Measurements from ENCODE around the gene OIP5.
"Not testable (repeated sequence)": the region's sequence is repeated elsewhere in the genome, so short reads cannot be mapped to it uniquely, and the experiment has no call there.

OIP5 gene

GRCh38 chr15:41301587-41301986 is 30.8 kb downstream of the OIP5 start:
- DNase-seq (ENCODE audit: low read depth, low spot score), result no peak

DNA sequence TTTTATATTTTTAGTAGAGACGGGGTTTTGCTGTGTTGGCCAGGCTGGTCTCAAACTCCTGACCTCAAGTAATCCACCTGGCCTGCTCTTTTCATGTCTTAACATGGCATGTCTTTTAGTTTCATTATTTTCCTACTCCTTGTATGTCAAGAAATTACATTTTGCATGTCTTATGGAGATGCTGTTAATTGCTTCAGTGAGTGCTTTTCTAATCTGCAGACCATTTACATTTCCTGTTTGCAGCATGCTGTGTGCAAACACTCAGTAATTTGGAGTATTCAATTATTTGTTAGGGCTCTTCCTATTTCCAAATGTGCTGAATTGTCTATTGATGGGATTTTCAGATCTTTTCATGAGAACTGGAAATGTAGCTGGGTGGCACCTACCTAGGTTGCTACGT is 31.3 kb downstream of the OIP5 start:
- DNase-seq (ENCODE audit: low read depth, low spot score), result not testable (repeated sequence)

DNA sequence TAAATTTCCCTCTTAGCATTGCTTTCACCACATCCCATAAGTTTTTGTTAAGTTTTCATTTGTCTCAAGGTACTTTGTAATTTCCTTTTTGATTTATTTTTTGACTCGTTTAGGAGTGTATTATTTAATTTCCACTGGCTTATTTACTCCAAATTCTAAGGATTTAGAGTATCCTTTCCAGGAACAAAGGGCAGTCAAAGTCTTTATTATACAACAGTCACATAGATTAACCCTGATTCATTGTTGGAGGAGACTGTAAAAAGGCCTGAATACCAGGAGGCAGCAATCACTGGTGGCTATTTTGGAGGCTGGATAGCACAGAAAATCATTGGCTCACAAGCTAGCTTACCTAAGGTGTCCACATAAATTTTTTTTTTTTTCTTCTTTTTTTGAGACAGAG is 39.9 kb downstream of the OIP5 start:
- DNase-seq (ENCODE audit: low read depth, low spot score), result no peak

DNA sequence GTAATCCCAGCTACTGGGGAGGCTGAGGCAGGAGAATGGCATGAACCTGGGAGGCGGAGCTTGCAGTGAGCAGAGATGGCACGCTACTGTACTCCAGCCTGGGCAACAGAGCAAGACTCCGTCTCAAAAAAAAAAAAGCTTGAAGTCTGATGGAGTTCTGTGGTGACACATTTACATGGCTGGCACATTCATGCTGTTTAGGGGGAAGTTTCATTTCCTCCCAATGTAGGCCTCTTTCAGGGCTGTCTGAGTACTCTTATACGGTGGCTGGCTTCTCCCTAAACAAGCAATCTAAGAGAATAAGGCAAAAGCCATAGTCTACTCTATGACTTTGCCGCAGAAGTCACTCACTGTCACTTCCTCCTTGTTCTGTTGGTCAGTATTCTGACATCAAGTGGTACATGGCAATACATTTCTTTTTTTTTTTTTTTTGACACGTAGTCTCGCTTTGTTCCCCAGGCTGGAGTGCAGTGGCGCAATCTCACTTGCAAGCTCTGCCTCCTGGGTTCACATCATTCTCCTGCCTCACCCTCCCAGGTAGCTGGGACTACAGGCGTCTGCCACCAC is 41.2 kb downstream of the OIP5 start:
- no peak for DNase-seq (ENCODE audit: low read depth, low spot score)

DNA sequence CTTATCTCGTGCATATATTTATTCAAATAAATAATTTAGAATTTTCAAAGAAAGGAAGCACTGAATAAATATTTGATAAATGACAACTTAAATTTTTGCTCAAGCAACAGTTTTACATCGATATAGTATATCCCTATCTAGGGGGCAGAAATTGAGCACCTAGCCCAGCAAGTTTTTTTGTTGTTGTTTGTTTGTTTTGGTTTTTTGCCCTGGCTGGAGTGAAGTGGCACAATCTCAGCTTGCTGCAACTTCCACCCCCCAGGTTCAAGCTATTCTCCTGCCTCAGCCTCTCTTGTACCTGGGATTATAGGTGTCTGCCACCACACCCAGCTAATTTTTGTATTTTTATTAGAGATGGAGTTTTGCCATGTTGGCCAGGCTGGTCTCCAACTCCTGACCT is 42.4 kb downstream of the OIP5 start:
- no peak for DNase-seq (ENCODE audit: low read depth, low spot score)

DNA sequence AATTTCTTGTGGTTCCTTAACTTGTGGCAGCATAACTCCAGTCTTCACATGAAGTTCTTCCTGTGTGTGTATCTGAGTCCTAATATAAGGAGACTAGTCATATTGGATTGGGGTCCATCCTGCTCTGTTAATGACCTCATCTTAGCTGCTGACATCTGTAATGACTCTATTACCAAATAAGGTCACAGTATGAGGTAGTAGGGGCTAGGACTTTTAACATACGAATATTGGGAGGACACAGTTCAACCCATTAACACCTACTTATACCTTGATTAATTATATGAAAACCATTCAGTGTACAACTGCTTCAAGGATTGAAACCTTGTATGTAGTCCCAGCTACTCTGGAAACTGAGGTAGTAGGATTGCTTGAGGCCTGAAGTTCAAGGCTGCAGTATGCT is 43.9 kb downstream of the OIP5 start:
- DNase-seq (ENCODE audit: low read depth, low spot score), result no peak

DNA sequence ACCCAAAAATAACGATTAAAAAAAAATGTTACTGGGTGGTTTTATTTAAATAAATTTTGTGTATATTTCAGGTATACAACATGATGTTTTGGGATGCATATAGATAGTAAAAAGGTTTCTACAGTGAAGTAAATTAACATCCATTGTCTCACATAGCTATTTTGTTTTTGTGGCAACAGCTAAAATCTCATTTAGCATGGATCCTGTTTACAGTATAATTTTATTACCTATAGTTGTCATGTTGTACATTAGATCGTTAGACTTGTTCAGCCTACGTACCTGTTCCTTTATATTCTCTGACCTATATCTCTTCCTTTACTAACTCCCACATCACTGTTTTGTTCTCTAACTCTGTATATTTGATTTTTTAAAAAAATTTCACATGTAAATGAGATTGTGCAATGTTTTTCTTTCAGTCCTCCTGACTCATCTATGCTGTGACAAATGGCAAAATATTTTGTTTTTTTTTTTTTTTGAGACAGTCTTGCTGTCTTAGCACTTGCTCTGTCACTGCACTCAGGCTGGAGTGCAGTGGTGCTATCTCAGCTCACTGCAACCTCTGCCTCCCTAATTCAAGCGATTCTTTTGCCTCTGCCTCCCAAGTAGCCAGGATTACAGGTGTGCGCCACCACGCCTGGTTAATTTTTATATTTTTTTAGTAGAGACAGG is 45.6 kb downstream of the OIP5 start:
- DNase-seq (ENCODE audit: low read depth, low spot score), result no peak

DNA sequence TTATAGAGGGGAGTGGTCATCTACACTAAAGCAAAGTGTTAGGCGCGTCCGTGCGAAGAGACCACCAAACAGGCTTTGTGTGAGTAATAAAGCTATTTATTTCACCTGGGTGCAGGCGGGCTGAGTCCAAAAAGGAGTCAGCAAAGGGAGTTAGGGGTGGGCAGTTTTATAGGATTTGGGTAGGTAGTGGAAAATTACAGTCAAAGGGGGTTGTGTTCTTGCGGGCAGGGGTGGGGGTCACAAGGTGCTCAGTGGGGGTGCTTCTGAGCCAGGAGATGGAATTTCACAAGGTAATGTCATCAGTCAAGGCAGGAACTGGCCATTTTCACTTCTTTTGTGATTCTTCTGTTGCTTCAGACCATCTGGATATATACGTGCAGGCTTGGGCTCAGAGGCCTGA is 47.1 kb downstream of the OIP5 start:
- no peak for DNase-seq (ENCODE audit: low read depth, low spot score)

DNA sequence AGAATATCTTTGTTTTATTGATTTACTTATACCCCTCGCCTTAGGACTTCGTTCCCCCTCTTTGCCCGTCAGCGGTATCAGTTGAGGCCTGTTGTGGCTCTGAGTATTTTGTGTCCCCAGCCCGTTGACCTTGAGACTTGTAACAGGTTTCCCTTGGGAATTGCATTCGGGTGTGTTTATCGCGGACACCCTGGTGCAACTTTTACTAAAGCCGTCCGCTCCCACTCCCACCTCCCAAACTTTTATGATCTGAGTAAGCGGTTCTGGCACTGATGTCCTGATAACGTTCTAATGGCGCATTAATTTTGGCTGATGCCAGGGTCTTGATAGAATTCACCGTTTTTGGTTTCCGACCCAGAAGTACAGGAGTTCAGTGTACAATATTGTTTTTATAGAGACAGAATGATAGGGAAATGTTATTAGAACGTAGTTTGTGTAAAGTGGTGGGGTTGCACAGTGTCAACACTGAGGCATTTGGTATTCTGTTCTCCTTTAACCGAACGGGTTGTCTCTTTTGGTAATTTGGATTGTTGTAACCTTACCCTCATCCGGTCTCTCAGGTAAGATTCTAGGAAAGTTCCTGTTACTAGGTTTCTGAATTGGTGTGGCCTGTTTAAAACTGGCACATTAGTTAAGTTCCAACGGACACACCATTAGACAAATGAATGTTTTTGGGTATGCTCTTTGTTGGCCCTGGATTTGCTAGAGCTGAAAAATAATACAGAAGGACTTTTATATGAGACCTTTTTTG is 47.8 kb downstream of the OIP5 start:
- DNase-seq (ENCODE audit: low read depth, low spot score), result no peak

- peak; percentile 99 for DNase-seq (ENCODE audit: low read depth, low spot score)
Observed at GRCh38 chr15:41283653-41284426, 48.6 kb downstream of the OIP5 start.

GRCh38 chr15:41282980-41283652 is 49.3 kb downstream of the OIP5 start:
- DNase-seq (ENCODE audit: low read depth, low spot score), result not testable (repeated sequence)

GRCh38 chr15:41282436-41282835 is 50.0 kb downstream of the OIP5 start:
- DNase-seq (ENCODE audit: low read depth, low spot score), result not testable (repeated sequence)

- peak; percentile 9 for DNase-seq (ENCODE audit: low read depth, low spot score)
Observed at GRCh38 chr15:41281236-41281635, 51.2 kb downstream of the OIP5 start.

- no peak for DNase-seq (ENCODE audit: low read depth, low spot score)
Observed at GRCh38 chr15:41279535-41280283, 52.7 kb downstream of the OIP5 start.

GRCh38 chr15:41278319-41278718 is 54.1 kb downstream of the OIP5 start:
- no peak for DNase-seq (ENCODE audit: low read depth, low spot score)

DNA sequence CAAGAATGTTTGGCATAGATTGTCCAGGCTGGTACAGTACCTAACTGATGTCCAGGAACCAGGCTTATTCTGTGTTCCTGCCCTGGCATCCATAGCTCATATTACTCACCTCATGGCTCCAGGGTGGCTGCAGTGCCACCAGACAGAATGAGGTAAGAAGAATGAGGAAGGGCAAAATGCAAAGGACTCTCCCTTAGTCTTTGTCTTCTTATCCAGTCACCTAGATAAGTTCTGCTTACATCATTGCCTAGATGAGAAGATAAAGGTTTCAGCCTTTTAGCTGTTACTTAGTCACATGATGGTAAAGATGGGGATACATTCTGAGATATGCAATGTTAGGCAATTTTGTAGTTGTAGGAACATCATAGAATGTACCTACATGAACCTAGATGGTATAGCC is 55.6 kb downstream of the OIP5 start:
- DNase-seq (ENCODE audit: low read depth, low spot score), result no peak

DNA sequence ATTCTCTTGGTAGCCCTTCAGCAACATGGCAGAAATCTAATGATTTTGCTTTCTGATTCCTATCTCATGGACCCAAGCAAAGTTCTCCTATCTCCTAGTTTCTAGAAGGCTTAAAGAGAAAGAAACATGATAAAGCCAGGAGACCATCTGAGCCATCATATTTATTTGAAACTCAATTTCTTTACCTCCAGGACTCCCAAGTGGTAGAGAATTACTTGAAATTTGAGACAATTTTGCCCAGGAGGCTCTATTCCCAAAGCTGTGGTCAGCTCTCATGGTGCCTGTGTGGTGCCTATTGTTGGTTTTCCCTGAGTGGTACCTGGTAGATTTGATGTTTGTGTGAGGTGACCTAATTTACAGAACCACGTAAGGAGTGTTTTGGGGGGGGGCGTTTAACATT is 62.5 kb downstream of the OIP5 start:
- DNase-seq (ENCODE audit: low read depth, low spot score), result no peak

- DNase-seq (ENCODE audit: low read depth, low spot score), result no peak
Observed at GRCh38 chr15:41263891-41264351, 68.5 kb downstream of the OIP5 start.

DNA sequence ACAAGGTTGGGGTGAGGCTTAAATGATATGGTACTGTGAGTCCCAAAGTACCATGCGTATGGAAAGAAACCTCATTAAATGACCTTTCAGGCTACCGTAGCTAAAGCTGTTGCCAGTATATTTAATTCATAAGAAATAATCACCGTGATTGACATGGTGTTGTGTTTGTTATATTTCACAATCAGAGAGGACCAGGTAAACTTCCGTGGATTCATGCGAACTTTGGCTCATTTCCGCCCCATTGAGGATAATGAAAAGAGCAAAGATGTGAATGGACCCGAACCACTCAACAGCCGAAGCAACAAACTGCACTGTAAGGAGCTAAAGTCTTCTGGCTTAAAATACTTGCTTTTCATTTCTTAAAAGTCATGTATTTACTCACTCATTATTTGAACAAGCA is 69.8 kb downstream of the OIP5 start:
- no peak for DNase-seq (ENCODE audit: low read depth, low spot score)

- DNase-seq (ENCODE audit: low read depth, low spot score), result not testable (repeated sequence)
Observed at GRCh38 chr15:41260924-41261323, 71.5 kb downstream of the OIP5 start.

Data from smooth muscle cell of the brain vasculature (primary cell).